ENCODE data around the gene SCFD2. TPM values are rescaled to one million over a fixed set of nuclear protein-coding genes. Genes with fewer than 3 reads are reported as not detected.

SCFD2 gene
- total RNA-seq, 4 donors from 2014 or later: 8.9 to 16.0 (median 14.8) TPM

- in situ Hi-C loops (cut with MboI; ENCODE audit: low sequenced_read_pairs in 4 of 4) (no loop called here), intact Hi-C loops (cut with DNase I; ENCODE audit: low total_unique reads) (no loop called here)
- no peaks in the 10 kb centered on the region for H3K27me3 ChIP-seq
- H3K27ac ChIP-seq: no peak overlapping the region
- H3K9me3 ChIP-seq: no peaks in the 10 kb centered on the region
- ATAC-seq (no peak), DNase-seq (no peak)
- peaks cover 10 to 17% of the 10 kb centered on the region in 2 donors for H3K4me1 ChIP-seq
- TF ChIP-seq POLR2A (IDR thresholded peaks at IDR 0.05) (no peak), CTCF (IDR thresholded peaks at IDR 0.05 in 4 of 5, conservative IDR thresholded peaks at IDR 0.05 in 1 of 5) (no peak)
- H3K4me3 ChIP-seq: no peak overlapping the region
- no peaks in the 10 kb centered on the region for H3K36me3 ChIP-seq
These were observed 433.0 kb downstream of the SCFD2 start for GRCh38 chr4:52932591-52933470.

DNA sequence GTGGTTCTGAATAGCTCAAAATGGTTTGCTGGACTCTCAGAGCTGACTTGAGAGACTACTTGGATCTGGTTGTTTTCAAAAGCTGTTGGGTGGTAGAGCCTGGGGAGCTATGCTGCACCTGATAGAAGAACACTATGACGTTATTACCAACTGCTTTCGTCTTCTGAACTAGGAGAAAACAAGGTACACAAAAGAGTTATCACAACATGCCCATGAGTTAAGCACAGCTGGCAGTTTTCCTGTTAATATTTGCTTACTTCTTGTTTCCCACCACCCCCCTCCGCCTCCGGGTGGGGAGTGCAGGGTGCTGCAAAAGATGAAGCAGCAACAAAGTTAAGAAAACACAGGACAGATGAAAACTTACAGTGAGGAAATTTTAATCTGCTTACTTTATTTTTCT lies 434.6 kb downstream of the SCFD2 start:
- DNase-seq (no peak), ATAC-seq (no peak)
- Histone ChIP-seq H3K36me3 (no peaks in the 10 kb centered on the region), H3K27me3 (no peaks in the 10 kb centered on the region), H3K4me3 (no peak overlapping the region), H3K9me3 (no peaks in the 10 kb centered on the region), H3K4me1 (peaks cover 10 to 17% of the 10 kb centered on the region in 2 donors), H3K27ac (no peak overlapping the region)
- in situ Hi-C loops (cut with MboI; ENCODE audit: low sequenced_read_pairs in 4 of 4) (no loop called here), intact Hi-C loops (cut with DNase I; ENCODE audit: low total_unique reads) (no loop called here)
- TF ChIP-seq POLR2A (IDR thresholded peaks at IDR 0.05) (no peak), CTCF (IDR thresholded peaks at IDR 0.05 in 4 of 5, conservative IDR thresholded peaks at IDR 0.05 in 1 of 5) (no peak)

- Histone ChIP-seq H3K27me3 (no peaks in the 10 kb centered on the region), H3K27ac (no peak overlapping the region), H3K9me3 (no peaks in the 10 kb centered on the region), H3K36me3 (no peaks in the 10 kb centered on the region), H3K4me1 (no peaks in the 10 kb centered on the region), H3K4me3 (no peak overlapping the region)
- no peak for TF ChIP-seq POLR2A (IDR thresholded peaks at IDR 0.05)
- no peak for TF ChIP-seq CTCF (IDR thresholded peaks at IDR 0.05 in 4 of 5, conservative IDR thresholded peaks at IDR 0.05 in 1 of 5)
- no peak for ATAC-seq
- no peak for DNase-seq
- intact Hi-C loops (cut with DNase I; ENCODE audit: low total_unique reads): no loop called here
- in situ Hi-C loops (cut with MboI; ENCODE audit: low sequenced_read_pairs in 4 of 4): no loop called here
These were observed 439.5 kb downstream of the SCFD2 start for GRCh38 chr4:52926196-52926974.

DNA sequence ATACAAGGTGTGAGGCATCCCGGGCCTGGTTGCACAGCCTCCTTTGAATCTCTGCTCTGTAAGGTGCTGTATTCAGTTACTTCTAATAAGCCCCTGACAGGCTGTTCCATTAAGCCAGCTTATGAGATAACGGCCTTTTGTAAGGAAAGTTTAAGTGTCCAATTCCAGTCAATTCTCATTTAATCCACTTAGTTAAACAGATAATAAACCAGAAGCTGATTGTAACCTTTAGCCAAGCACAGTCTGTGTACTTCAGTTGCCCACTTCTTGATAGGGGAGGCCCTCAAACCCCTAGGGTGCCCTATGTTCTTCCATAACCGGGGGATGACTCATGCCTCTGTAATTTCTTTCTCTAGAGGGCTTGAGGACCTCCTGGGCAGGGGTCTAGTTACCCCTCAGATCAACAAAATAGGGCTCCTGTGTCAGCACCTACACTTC lies 440.3 kb downstream of the SCFD2 start:
- Histone ChIP-seq H3K27ac (no peak overlapping the region), H3K27me3 (no peaks in the 10 kb centered on the region), H3K4me3 (no peak overlapping the region), H3K9me3 (no peaks in the 10 kb centered on the region), H3K36me3 (no peaks in the 10 kb centered on the region), H3K4me1 (no peaks in the 10 kb centered on the region)
- DNase-seq (no peak), ATAC-seq (no peak)
- intact Hi-C loops (cut with DNase I; ENCODE audit: low total_unique reads) (no loop called here), in situ Hi-C loops (cut with MboI; ENCODE audit: low sequenced_read_pairs in 4 of 4) (no loop called here)
- TF ChIP-seq CTCF (IDR thresholded peaks at IDR 0.05 in 4 of 5, conservative IDR thresholded peaks at IDR 0.05 in 1 of 5) (no peak), POLR2A (IDR thresholded peaks at IDR 0.05) (no peak)
